GM23338 (cell line): ENCODE results near the gene WAPL. TPM values are rescaled to one million over a fixed set of nuclear protein-coding genes. Genes with fewer than 3 reads are reported as not detected.

ENCODE experiments used
- ATAC-seq: fragments of 200-7000 bp; cut with Tn5 transposase; 3 replicates; pipeline ENCODE4 v1.9.1; 2020
- DNase-seq: peaks from one replicate; pipeline ENCODE4 v3.0.0-alpha.2; 2015; ENCODE audit warnings: low spot score
- H2AFZ ChIP-seq: fragments of 200-600 bp; sonication (generic); 2 replicates; pipeline ENCODE4 v1.8.0; 2016; ENCODE audit warnings: antibody characterized with exemption, mild to moderate bottlenecking, moderate library complexity
- H3F3A ChIP-seq: fragments of 200-600 bp; sonication (generic); replicated peaks from 2 replicates; pipeline ENCODE4 v1.8.0; 2017; ENCODE audit warnings: antibody characterized with exemption, mixed run types, low read depth
- H3K27ac ChIP-seq: fragments of 200-600 bp; sonication (generic); 2 replicates; pipeline ENCODE4 v1.6.1; 2016; ENCODE audit warnings: low read depth
- H3K27me3 ChIP-seq: fragments of 200-600 bp; sonication (generic); 2 replicates; pipeline ENCODE4 v1.8.0; 2016; ENCODE audit warnings: mild to moderate bottlenecking, mixed run types, moderate library complexity; ENCODE audit not compliant: insufficient read depth
- H3K36me3 ChIP-seq: fragments of 200-600 bp; sonication (generic); 2 replicates; pipeline ENCODE4 v1.8.0; 2016; ENCODE audit warnings: mild to moderate bottlenecking; ENCODE audit not compliant: insufficient read depth
- H3K4me1 ChIP-seq: fragments of 200-600 bp; sonication (generic); 2 replicates; pipeline ENCODE4 v1.8.0; 2016; ENCODE audit warnings: mild to moderate bottlenecking, moderate library complexity; ENCODE audit not compliant: insufficient read depth
- H3K4me2 ChIP-seq: fragments of 200-600 bp; sonication (generic); 2 replicates; pipeline ENCODE4 v1.7.1; 2017; ENCODE audit warnings: mixed run types
- H3K4me3 ChIP-seq: fragments of 200-600 bp; sonication (generic); 2 replicates; pipeline ENCODE4 v1.6.1; 2016; ENCODE audit warnings: mixed run types
- H3K79me2 ChIP-seq: fragments of 200-600 bp; sonication (generic); replicated peaks from 2 replicates; pipeline ENCODE4 v1.8.0; 2017; ENCODE audit warnings: mild to moderate bottlenecking; ENCODE audit not compliant: insufficient read depth
- H3K9me2 ChIP-seq: fragments of 200-600 bp; sonication (generic); 2 replicates; pipeline ENCODE4 v1.8.0; 2017; ENCODE audit not compliant: insufficient read depth
- H4K20me1 ChIP-seq: fragments of 200-600 bp; sonication (generic); replicated peaks from 2 replicates; pipeline ENCODE4 v1.8.0; 2017; ENCODE audit warnings: mild to moderate bottlenecking; ENCODE audit not compliant: insufficient read depth
- H3K27ac Mint-ChIP-seq: 2 replicates; pipeline ENCODE4 v1.8.0; 2020; ENCODE audit warnings: inconsistent platforms, mild to moderate bottlenecking, moderate library complexity, mixed read lengths
- H3K27me3 Mint-ChIP-seq: 3 replicates; pipeline ENCODE4 v1.8.0; 2022; ENCODE audit warnings: low read depth, mild to moderate bottlenecking, moderate library complexity, mixed read lengths, inconsistent platforms; ENCODE audit not compliant: insufficient read depth, poor library complexity
- H3K36me3 Mint-ChIP-seq: 3 replicates; pipeline ENCODE4 v1.8.0; 2021; ENCODE audit warnings: low read depth, mild to moderate bottlenecking, inconsistent platforms, moderate library complexity, mixed read lengths
- H3K4me1 Mint-ChIP-seq: 3 replicates; pipeline ENCODE4 v1.8.0; 2020; ENCODE audit warnings: mild to moderate bottlenecking, inconsistent platforms, mixed read lengths
- H3K4me3 Mint-ChIP-seq: 3 replicates; pipeline ENCODE4 v1.8.0; 2021; ENCODE audit warnings: moderate library complexity, mild to moderate bottlenecking, inconsistent platforms, mixed read lengths
- H3K9me3 Mint-ChIP-seq: 3 replicates; pipeline ENCODE4 v1.8.0; 2020; ENCODE audit warnings: moderate library complexity, mild to moderate bottlenecking, inconsistent platforms, mixed read lengths
- CREB1 ChIP-seq: fragments of 250-450 bp; sonication (Bioruptor Pico); IDR thresholded peaks from 2 replicates; pipeline ENCODE4 v1.5.0; 2020; ENCODE audit warnings: low read depth, mild to moderate bottlenecking, moderate library complexity
- ETS1 ChIP-seq: IDR thresholded peaks from 2 replicates; pipeline ENCODE4 v1.6.1; 2016; ENCODE audit warnings: antibody characterized with exemption
- EZH2 ChIP-seq: fragments of 200-600 bp; sonication (generic); IDR thresholded peaks from one replicate; pipeline ENCODE4 v1.8.0; 2017; ENCODE audit warnings: antibody characterized with exemption, mild to moderate bottlenecking, low read depth; ENCODE audit not compliant: unreplicated experiment
- EZH2phosphoT487 ChIP-seq: fragments of 200-600 bp; sonication (generic); IDR thresholded peaks from one replicate; pipeline ENCODE4 v1.8.1; 2018; ENCODE audit warnings: antibody characterized with exemption; ENCODE audit not compliant: unreplicated experiment
- JUNB ChIP-seq: IDR thresholded peaks from one replicate; pipeline ENCODE4 v1.6.1; 2016; ENCODE audit warnings: antibody characterized with exemption; ENCODE audit not compliant: unreplicated experiment
- NANOG ChIP-seq: IDR thresholded peaks from 2 replicates; pipeline ENCODE4 v1.6.1; 2016; ENCODE audit warnings: antibody characterized with exemption, borderline replicate concordance
- POLR2AphosphoS5 ChIP-seq: IDR thresholded peaks from 2 replicates; pipeline ENCODE4 v1.6.1; 2016; ENCODE audit warnings: antibody characterized with exemption, low read depth
- STAT1 ChIP-seq: IDR thresholded peaks from one replicate; pipeline ENCODE4 v1.6.1; 2016; ENCODE audit warnings: antibody characterized with exemption; ENCODE audit not compliant: unreplicated experiment
- ZNF114 ChIP-seq: fragments of 250-450 bp; sonication (Bioruptor Pico); IDR thresholded peaks from 2 replicates; pipeline ENCODE4 v1.5.0; 2020; ENCODE audit warnings: mild to moderate bottlenecking, moderate library complexity
- ZNF331 ChIP-seq: fragments of 250-450 bp; sonication (Bioruptor Pico); IDR thresholded peaks from 2 replicates; pipeline ENCODE4 v1.5.0; 2020; ENCODE audit warnings: low read depth, mild to moderate bottlenecking, moderate library complexity
- polyA plus RNA-seq: library from polyadenylated mRNA; unstranded; fragments of >200 nt; fragmentation: Nextera tagmentation; extraction: Ambion mirVana; gene quantifications from 2 replicates; pipeline ENCODE4 v1.2.1, GENCODE V29; 2016
- total RNA-seq: library from RNA; depleted of rRNA; stranded (reverse); fragments of >200 nt; shearing (Covaris generic); gene quantifications from 2 replicates; pipeline ENCODE4 v1.2.3, GENCODE V29; 2014
- TF ChIP-seq, protein P1 (sequence below), 2 experiments: fragments of 200-600 bp in 1 of 2; sonication (generic) in 1 of 2; conservative IDR thresholded peaks; 2 replicates each; pipeline versions ENCODE4 v1.5.1 to v1.6.1; 2016 to 2017; ENCODE audit warnings: antibody characterized with exemption in 2 of 2, low read depth in 2 of 2, mild to moderate bottlenecking in 2 of 2, moderate library complexity in 1 of 2
- TF ChIP-seq, protein P2 (sequence below): IDR thresholded peaks from one replicate; pipeline ENCODE4 v1.6.1; 2018; ENCODE audit warnings: antibody characterized with exemption; ENCODE audit not compliant: unreplicated experiment
- TF ChIP-seq, protein P3 (sequence below): fragments of 250-450 bp; sonication (Bioruptor Pico); IDR thresholded peaks from 2 replicates; pipeline ENCODE4 v1.5.0; 2020; ENCODE audit warnings: mild to moderate bottlenecking, moderate library complexity

The WAPL gene
- total and polyA plus RNA-seq, 2 experiments from 2014 or later, result 25.2 to 60.8 TPM

DNA sequence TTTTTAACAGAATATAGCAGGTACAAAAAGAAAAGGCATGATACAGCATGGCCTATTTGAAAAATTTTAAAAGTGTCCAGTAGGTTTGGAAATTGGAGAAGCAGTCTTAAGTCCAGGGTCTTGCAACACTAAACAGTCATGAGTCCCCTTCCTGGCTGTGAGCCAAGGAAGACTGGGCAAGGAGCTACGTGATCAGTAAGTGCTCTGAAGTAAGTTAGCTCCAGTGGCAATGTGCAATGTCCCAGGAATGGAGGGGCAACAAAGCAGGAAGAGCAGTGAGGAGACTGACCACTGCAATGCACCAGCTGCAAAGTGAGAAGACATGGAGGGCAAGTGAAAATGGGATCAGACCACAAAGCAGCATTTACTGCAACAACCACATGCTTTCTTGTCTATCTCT is 82.0 kb downstream of the WAPL start:
- H3K79me2 ChIP-seq, result no peaks in the 10 kb centered on the region
- no peaks in the 10 kb centered on the region for H3K27me3 Mint-ChIP-seq
- H3K4me2 ChIP-seq, result no peak overlapping the region
- no peaks in the 10 kb centered on the region for H3K9me2 ChIP-seq
- no peak for ATAC-seq
- H3K27ac ChIP-seq, result no peak overlapping the region; the same call in 1 of the 2 replicates
- H3K27me3 ChIP-seq, result no peaks in the 10 kb centered on the region
- TF ChIP-seq JUNB (no peak), CREB1 (CRISPR knock-in tag) (no peak), STAT1 (no peak), ETS1 (no peak), EZH2 (no peak), EZH2phosphoT487 (no peak), ZNF114 (CRISPR knock-in tag) (no peak), POLR2AphosphoS5 (no peak), ZNF331 (CRISPR knock-in tag) (no peak), NANOG (no peak)
- TF ChIP-seq, protein P1, sequence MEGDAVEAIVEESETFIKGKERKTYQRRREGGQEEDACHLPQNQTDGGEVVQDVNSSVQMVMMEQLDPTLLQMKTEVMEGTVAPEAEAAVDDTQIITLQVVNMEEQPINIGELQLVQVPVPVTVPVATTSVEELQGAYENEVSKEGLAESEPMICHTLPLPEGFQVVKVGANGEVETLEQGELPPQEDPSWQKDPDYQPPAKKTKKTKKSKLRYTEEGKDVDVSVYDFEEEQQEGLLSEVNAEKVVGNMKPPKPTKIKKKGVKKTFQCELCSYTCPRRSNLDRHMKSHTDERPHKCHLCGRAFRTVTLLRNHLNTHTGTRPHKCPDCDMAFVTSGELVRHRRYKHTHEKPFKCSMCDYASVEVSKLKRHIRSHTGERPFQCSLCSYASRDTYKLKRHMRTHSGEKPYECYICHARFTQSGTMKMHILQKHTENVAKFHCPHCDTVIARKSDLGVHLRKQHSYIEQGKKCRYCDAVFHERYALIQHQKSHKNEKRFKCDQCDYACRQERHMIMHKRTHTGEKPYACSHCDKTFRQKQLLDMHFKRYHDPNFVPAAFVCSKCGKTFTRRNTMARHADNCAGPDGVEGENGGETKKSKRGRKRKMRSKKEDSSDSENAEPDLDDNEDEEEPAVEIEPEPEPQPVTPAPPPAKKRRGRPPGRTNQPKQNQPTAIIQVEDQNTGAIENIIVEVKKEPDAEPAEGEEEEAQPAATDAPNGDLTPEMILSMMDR (conservative IDR thresholded peaks at IDR 0.05; ENCODE audit: low read depth in 2 of 2), result no peak
- TF ChIP-seq, protein P2, sequence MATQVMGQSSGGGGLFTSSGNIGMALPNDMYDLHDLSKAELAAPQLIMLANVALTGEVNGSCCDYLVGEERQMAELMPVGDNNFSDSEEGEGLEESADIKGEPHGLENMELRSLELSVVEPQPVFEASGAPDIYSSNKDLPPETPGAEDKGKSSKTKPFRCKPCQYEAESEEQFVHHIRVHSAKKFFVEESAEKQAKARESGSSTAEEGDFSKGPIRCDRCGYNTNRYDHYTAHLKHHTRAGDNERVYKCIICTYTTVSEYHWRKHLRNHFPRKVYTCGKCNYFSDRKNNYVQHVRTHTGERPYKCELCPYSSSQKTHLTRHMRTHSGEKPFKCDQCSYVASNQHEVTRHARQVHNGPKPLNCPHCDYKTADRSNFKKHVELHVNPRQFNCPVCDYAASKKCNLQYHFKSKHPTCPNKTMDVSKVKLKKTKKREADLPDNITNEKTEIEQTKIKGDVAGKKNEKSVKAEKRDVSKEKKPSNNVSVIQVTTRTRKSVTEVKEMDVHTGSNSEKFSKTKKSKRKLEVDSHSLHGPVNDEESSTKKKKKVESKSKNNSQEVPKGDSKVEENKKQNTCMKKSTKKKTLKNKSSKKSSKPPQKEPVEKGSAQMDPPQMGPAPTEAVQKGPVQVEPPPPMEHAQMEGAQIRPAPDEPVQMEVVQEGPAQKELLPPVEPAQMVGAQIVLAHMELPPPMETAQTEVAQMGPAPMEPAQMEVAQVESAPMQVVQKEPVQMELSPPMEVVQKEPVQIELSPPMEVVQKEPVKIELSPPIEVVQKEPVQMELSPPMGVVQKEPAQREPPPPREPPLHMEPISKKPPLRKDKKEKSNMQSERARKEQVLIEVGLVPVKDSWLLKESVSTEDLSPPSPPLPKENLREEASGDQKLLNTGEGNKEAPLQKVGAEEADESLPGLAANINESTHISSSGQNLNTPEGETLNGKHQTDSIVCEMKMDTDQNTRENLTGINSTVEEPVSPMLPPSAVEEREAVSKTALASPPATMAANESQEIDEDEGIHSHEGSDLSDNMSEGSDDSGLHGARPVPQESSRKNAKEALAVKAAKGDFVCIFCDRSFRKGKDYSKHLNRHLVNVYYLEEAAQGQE, result no peak
- TF ChIP-seq, protein P3, sequence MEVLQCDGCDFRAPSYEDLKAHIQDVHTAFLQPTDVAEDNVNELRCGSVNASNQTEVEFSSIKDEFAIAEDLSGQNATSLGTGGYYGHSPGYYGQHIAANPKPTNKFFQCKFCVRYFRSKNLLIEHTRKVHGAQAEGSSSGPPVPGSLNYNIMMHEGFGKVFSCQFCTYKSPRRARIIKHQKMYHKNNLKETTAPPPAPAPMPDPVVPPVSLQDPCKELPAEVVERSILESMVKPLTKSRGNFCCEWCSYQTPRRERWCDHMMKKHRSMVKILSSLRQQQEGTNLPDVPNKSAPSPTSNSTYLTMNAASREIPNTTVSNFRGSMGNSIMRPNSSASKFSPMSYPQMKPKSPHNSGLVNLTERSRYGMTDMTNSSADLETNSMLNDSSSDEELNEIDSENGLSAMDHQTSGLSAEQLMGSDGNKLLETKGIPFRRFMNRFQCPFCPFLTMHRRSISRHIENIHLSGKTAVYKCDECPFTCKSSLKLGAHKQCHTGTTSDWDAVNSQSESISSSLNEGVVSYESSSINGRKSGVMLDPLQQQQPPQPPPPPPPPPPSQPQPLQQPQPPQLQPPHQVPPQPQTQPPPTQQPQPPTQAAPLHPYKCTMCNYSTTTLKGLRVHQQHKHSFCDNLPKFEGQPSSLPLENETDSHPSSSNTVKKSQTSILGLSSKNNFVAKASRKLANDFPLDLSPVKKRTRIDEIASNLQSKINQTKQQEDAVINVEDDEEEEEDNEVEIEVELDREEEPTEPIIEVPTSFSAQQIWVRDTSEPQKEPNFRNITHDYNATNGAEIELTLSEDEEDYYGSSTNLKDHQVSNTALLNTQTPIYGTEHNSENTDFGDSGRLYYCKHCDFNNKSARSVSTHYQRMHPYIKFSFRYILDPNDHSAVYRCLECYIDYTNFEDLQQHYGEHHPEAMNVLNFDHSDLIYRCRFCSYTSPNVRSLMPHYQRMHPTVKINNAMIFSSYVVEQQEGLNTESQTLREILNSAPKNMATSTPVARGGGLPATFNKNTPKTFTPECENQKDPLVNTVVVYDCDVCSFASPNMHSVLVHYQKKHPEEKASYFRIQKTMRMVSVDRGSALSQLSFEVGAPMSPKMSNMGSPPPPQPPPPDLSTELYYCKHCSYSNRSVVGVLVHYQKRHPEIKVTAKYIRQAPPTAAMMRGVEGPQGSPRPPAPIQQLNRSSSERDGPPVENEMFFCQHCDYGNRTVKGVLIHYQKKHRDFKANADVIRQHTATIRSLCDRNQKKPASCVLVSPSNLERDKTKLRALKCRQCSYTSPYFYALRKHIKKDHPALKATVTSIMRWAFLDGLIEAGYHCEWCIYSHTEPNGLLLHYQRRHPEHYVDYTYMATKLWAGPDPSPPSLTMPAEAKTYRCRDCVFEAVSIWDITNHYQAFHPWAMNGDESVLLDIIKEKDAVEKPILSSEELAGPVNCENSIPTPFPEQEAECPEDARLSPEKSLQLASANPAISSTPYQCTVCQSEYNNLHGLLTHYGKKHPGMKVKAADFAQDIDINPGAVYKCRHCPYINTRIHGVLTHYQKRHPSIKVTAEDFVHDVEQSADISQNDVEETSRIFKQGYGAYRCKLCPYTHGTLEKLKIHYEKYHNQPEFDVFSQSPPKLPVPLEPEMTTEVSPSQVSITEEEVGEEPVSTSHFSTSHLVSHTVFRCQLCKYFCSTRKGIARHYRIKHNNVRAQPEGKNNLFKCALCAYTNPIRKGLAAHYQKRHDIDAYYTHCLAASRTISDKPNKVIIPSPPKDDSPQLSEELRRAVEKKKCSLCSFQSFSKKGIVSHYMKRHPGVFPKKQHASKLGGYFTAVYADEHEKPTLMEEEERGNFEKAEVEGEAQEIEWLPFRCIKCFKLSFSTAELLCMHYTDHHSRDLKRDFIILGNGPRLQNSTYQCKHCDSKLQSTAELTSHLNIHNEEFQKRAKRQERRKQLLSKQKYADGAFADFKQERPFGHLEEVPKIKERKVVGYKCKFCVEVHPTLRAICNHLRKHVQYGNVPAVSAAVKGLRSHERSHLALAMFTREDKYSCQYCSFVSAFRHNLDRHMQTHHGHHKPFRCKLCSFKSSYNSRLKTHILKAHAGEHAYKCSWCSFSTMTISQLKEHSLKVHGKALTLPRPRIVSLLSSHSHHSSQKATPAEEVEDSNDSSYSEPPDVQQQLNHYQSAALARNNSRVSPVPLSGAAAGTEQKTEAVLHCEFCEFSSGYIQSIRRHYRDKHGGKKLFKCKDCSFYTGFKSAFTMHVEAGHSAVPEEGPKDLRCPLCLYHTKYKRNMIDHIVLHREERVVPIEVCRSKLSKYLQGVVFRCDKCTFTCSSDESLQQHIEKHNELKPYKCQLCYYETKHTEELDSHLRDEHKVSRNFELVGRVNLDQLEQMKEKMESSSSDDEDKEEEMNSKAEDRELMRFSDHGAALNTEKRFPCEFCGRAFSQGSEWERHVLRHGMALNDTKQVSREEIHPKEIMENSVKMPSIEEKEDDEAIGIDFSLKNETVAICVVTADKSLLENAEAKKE, result no peak
- DNase-seq, result no peak
- peaks cover 15% of the 10 kb centered on the region for H3K36me3 ChIP-seq
- no peak overlapping the region for H3K27ac Mint-ChIP-seq
- no peak overlapping the region for H3K4me3 Mint-ChIP-seq
- peaks cover 66% of the 10 kb centered on the region for H3K36me3 Mint-ChIP-seq
- no peaks in the 10 kb centered on the region for H3K9me3 Mint-ChIP-seq
- no peaks in the 10 kb centered on the region for H3F3A ChIP-seq
- H2AFZ ChIP-seq, result no peak overlapping the region
- peaks cover 14% of the 10 kb centered on the region; the same call in 2 of the 3 replicates for H3K4me1 Mint-ChIP-seq
- peaks cover 24% of the 10 kb centered on the region for H3K4me1 ChIP-seq
- H4K20me1 ChIP-seq, result no peaks in the 10 kb centered on the region
- no peak overlapping the region for H3K4me3 ChIP-seq
